NOMO-1 treated with dmso at 0.1 percent for 144 hours (cell line): ENCODE data around the gene HCFC1R1.

Experiments used
- DNase-seq: peaks from one replicate; lab custom pipeline; 2025; ENCODE audit not compliant: unreplicated experiment; lab: John Stamatoyannopoulos, UW

HCFC1R1 gene

DNA sequence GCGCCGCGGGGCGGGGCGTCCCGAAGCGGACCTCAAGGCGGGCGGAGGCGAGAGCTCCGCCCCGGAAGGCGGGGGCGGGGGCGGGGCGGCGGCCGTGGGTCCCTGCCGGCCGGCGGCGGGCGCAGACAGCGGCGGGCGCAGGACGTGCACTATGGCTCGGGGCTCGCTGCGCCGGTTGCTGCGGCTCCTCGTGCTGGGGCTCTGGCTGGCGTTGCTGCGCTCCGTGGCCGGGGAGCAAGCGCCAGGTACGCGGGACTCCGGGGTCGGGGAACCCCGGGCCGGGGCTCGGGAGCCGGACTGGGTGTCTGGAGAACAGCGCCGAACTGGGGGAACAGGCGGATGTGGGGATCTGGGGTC is 3.5 kb downstream of the HCFC1R1 start, which contains the start of gene TNFRSF12A:
Gene TNFRSF12A, plus strand, starts transcription at position 122 of the 357 bp plus-strand sequence. Its CDS starts 30 bp downstream, at position 152.
- DNase-seq = peak; percentile 57

DNA sequence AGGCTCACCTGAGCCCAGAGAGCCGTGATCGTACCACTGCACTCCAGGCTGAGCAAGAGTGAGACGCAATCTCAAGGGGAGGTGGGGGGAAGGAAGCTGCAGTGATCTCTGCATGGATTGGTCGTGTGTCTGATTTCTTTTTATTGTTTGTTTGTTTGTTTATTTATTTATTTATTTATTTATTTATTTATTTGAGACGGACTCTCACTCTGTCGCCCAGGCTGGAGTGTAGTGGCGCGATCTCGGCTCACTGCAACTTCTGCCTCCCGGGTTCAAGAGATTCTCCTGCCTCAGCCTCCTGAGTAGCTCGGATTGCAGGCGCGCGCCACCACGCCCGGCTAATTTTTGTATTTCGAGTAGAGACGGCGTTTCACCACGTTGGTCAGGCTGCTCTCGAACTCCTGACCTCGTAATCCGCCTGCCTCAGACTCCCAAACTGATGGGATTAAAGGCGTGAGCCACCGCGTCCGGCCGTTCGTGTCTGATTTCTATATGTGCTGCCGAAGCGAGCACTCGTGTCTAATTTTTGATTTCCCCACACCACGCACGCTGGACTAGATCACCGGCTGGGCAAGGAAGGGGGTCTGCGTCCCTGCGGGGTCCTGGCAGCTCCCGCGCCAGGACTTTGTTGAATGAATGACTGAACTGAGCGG is 4.0 kb downstream of the HCFC1R1 start:
- DNase-seq = no peak

DNA sequence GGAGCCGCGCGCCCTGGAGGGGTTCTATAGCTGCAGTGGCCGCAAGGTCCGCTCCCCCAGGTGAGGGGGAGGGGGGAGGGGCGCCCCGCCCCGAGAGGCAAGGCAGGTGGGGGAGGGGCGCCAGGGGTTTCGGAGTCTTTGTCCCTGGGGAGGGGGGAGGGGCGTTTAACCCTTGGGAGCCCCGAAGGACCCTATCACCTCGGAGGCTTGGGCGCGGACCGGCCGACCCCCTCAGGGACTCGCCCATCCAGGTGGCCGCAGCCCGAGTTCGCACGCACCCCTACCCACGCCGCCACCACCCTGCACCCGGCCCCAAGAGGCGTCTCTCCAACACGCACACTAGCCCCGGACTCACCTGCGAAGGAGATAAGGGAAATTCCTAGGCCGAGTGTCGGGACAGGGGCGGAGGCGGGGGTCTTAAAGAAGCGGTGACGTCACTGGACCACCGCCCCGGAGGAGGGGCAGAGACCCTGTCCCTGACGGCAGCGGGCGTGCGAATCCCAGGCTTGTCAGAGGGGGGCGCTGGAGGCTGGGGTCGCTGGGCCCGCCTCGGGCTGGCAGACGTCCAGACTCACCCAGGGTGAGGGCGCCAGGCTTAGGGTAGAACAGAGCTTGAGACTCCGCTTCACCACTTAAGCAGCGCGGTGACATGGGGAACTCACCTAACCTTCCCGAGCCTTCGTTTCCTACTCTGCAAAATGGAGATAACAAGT is 5.8 kb downstream of the HCFC1R1 start, which contains the start of gene CLDN6:
Gene CLDN6, minus strand, starts transcription at position 390 of the 713 bp plus-strand sequence. CDS start 2,162 bp downstream, outside the sequence.
- no peak for DNase-seq

DNA sequence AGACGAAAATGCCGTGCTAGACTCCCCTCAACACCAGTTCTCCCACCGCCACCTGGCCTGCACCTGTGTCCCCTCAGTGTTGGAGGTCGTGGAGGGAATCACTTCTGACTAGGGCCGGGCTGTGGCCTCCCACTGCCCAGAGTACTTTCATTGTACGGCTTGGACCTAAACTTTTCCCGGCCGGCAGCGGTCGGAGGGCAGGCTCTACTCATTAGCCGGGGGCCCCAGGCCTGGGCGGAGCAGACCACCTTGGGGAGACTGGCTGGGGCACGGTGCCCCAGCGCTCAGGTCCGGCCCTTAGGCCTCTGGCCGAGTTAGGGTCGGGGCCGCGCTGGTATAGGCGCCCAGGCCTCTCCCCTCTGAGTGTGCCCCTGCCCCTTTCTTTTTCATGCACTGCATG is 6.4 kb downstream of the HCFC1R1 start:
- DNase-seq = no peak

DNA sequence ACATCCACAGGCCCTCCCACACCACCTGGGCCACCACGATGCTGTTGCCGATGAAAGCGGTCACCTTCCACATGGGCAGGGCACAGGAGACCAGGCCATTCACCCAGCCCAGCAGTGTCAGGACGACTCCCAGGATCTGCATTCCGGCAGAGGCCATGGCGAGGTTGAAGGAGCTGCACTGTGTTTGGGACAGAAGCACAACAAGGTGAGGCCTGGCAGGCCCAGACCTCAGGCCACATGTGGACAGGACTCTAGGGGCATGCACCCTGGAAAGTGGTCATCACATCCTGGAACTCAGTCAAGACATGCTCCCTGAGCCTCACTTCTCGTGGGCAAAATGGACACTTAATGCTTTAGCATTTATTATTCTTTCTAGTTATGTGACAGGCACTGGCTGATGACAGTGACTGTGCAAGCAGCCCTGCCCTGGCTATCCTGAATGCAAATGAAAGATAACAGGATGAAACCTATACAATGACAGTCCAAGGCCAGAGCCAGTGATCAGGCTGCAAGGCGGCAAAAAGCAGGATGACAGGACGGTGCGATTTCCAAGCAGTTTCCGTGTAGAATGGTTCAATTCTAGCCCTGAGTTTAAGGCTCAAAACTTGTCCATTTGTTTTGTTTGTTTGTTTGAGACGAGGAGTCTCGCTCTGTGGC is 7.7 kb downstream of the HCFC1R1 start:
- no peak for DNase-seq

DNA sequence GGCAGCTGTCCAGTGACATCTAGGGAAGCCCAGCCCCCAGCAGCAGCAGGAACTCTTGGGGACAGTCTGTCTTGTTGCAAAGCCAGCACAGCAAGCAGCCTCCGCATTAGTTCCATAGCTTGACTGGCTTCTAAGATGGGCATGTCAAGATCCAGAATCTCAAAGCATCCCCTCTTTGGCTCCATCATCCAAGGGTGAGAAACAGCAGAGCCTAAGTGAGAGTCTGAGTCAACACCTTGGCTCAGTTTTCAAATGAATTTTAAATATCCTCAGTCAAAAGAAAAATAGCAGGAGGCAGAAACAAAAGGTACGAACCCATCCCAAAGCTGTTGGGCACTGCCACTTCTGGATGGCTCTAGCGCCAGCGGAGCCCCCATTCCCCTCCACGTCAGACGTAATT is 8.8 kb downstream of the HCFC1R1 start:
- no peak for DNase-seq

DNA sequence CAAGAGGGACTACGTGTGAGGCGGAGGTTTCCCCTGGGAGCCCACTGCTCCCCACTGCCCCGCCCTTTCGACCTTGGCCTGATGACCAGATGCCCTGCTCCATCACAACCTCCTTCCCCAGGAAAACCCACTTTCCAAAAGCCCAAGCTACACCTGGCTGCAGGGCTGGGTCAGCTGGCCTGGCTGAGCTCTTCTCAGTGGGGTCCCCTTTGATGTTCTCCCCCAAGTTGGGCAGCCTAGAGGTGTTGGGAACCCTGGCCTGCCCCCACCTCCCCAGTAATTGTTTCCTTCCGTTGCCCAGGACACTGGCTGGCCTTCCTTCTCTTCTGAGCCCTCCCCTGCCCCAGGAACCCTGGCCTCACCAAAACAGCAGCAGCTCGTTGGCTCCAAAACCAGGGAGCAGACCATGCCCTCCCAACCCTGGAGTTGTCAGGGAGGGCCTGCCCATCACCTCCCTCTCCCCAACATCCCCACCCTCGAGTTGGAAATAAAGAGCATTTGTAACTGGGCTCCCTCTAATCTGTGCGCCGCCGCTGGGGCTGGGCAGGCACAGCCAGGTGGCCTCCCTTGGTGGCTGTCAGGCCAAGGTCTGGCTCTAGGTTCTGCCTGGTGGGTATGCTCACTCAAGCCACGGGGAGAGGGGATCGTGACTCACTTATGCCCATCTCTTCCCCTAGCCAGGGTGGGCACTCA is 9.6 kb downstream of the HCFC1R1 start:
- no peak for DNase-seq

DNA sequence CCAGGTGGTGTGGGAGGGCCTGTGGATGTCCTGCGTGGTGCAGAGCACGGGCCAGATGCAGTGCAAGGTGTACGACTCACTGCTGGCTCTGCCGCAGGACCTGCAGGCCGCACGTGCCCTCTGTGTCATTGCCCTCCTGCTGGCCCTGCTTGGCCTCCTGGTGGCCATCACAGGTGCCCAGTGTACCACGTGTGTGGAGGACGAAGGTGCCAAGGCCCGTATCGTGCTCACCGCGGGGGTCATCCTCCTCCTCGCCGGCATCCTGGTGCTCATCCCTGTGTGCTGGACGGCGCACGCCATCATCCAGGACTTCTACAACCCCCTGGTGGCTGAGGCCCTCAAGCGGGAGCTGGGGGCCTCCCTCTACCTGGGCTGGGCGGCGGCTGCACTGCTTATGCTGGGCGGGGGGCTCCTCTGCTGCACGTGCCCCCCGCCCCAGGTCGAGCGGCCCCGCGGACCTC is 10.2 kb downstream of the HCFC1R1 start:
- no peak for DNase-seq

DNA sequence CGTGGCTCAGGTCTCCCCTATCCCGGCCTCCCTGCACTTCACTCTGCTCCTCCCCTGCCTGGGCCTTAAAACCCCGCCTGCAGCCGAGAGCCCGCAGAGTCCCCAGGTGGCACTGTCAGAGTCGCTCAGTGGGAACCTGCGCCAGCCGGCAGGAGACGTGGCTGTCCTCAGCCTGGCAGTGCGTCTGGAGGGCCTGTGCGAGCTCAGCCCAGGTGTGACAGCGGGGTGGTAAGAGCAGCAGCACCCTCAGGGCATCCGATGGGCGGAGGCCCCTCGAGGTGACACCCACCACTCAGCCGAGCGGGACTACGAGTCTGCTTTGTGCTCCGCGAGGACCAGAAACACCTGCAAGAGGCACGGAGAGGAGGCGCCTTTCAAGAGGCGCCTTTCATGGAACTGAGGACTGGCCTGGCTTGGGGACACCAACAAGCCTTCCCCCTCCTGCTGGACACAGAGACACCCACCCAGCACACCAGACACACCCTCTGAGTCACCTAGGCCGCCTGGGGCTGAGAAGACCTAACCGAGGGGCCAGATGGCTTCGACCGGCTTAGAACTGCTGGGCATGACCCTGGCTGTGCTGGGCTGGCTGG is 10.8 kb downstream of the HCFC1R1 start, which contains the start of gene CLDN9:
Gene CLDN9, plus strand, starts transcription at position 96 of the 593 bp plus-strand sequence. Its CDS starts 440 bp downstream, at position 536.
- DNase-seq = no peak

DNA sequence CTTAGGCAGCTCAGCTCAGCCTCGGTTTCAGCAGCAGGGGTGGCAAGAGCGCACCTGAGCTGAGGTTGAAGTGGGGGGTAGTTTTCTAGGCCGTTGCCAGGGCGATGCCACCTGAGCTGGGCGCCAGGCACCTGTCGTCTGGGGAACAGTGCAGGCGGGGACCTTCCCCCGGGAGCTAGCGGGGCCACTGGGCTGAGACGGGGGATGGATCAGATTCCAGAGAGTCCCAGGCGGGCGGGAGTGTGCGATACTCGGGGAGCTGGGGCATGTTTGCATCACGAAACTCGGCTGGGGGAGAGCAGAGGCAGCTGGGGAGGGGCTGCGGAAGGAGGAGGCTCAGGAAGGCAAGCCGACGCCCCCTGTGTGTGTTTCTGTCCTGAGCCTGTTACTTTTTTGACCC is 11.5 kb downstream of the HCFC1R1 start:
- DNase-seq = no peak

DNA sequence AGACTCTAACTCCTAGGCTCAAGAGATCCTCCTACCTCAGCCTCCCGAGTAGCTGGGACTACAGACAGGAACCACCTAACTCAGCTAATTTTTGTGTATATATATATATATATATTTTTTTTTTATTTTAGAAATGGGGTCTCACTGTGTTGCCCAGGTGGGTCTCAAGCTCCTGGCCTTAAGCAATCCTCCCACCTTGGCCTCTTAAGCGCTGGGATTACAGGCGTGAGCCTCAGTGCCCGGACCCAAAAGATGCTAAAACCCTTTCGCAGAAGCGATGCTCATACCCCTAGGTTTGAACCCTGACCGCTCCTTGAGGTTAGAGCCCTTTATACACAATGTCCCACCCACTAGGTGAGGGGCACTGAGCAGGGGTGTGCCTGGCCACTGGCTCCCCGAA is 13.2 kb downstream of the HCFC1R1 start:
- no peak for DNase-seq

DNA sequence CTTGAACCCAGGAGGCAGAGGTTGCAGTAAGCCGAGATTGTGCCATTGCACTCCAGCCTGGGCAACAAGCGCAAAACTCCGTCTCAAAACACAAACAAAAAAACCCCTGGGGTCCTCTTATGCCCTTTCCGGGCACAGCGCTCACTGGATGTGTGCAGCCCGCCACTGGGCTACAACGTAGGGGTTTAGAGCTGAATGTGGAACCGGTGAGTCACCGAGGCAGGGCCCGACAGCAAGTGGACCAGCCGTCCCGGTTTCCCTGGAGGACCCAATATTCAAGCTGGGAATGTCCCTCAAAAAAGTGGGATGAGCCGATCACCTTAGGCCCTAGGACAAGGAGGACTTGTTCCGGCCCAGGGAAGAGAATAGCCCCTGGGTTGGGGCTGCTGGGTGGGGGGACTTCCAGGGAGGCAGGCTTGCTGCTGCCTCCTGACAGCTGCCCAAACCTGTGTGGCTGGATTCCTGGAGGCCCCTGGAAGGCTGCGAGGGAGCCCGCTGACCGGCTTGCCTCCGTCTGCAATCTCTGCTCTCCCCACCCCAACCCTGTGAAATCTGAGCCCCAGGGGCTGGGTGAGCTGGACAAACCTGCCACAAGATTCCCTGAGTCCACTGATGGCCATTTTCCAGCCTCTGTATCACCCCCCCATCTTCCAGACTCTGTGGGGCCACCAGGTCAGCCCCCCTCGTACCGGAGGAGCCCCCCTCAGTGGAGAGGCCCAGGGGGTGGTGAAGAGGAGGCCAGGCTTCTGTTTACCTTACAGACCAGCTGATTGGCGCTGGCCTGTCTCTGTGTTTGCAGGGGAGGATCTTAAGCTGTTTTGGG is 14.0 kb downstream of the HCFC1R1 start:
- DNase-seq = no peak

DNA sequence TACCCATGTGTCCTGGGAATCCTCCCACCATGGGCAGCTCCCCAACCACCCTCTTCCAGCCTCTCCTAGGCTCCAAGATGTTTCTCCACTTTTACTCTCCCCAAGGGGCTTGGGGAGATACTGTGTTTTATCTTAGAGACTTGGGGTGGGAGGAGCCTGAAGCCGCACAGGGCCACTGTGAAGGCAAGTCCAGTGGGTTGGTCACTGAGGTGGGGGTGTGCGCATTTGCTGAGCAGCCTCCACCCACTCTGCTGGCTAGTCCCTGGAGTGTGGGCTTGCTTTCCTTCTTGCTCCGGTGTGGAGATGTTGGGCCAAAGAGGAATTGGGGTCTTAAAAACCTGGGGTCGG is 15.1 kb downstream of the HCFC1R1 start:
- DNase-seq = no peak

DNA sequence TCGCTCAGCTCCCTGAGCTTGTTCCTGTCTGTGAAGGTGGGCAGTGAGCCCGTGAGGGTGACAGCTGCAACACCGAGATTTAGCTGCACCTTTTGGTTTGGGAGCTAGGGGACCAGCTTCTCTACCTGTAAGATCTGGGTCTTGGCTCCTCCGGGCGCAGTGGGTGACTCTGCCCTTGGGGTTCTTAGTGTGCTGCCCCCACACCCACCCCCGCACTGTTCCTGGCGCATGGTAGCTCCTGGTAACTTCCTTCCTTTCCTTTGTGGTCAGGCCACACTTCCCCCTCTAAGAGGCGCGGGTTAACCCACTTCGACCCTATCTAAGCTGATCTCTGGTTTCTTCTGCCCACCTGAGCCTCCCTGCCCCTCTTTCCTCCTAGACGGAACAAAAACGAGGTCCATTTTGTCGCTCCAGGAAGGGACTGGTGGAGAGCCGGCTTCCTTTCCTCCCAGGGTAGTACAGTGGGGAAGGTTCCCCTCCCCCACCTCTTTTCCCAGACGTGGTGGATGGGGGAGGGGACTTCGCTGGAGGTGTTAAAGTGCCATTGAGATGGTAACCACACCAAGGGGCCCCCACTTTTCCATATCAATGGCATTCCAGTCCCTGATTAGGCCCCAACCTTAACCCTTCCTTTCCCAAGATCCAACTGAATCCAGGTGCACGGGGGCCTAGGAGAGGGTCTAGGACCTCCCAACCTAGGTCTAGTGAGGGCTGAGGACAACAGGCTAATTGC is 15.6 kb downstream of the HCFC1R1 start:
- peak; percentile 46 for DNase-seq

DNA sequence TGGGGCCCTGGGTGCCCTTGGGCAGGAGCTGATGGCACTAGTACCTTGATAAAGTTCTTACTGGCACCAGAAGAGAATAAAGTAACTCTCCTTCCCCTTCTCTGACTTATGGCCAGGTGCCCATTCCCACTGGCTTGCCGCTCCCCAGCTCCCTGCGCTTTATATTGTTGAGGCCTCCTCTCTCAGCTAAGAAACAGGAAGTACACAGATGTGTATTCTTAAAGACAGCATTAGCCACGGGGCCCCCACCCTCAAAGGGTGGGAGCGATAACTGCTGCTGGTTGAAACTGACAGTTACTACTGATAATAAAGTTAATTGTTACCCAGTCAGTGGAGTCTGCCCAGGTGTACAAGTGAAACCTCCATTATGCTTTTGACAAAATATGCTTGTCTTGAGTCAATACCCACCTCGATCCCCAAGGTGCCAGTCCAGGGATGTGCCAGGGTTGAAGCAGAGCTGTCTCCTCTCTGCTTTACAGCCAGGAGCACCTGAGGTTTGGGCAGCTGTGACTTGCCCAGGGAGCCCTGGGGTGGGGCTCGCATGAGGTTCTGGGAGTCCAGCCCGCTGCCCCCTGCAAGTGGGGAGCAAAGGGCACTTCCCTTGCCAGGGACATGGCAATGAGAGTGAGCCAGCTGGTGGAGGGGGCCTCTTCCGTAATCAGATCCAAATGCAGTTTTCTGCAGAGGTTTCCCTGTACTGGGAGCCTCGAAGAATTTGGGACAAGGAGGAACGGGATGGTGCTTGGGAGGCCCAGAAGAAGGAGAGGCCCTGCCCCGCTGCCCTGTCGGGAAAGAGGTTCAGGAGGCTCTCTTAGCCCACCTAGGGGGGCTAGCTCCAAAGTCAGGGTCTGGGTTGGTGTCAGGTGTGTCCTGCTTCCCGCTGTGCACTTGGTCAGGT is 16.4 kb downstream of the HCFC1R1 start:
- peak; percentile 46 for DNase-seq

DNA sequence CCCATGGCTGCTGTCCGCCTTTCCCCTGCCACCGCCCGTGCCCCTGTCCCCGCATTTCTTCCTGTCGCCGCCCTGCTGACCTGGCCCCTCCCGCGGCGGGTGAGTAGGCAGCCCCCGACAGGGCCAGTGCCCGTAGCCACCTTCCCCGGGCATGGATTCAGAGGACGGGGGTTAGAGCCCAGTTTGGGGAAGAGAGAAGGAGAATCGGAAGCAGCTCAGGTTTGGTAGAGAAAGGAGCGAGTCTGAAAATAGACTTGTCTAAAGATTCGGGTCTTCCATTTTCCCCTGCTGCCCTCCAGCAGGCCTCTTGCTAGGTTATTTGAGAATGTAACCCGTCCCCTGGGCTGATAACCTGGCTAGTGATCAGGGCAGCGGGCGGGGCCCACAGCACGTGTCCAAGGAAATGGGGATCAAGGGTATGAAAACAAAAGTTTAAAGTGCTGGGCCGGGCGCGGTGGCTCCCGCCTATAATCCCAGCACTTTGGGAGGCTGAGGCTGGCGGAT is 18.9 kb downstream of the HCFC1R1 start:
- no peak for DNase-seq

DNA sequence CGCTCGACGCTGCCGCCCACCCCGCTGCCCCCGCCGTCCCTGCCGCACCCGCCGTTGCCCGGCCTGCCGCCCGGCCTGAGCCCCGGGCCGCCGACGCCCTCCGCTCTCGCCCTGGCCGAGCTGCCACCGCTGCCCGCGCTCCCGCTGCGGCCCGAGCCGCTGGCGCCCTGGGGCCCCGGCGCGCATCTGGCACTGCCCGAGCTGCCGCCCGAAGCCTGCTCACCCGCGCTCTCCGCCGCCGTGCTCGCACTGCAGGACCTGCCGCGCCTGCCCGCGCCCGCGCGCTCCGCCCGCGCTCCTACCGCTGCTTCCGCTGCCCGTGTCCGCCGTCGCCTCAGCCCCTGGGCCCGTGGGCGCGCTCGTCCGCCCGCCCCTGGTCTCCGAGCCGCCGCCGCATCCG is 19.4 kb downstream of the HCFC1R1 start:
- no peak for DNase-seq

DNA sequence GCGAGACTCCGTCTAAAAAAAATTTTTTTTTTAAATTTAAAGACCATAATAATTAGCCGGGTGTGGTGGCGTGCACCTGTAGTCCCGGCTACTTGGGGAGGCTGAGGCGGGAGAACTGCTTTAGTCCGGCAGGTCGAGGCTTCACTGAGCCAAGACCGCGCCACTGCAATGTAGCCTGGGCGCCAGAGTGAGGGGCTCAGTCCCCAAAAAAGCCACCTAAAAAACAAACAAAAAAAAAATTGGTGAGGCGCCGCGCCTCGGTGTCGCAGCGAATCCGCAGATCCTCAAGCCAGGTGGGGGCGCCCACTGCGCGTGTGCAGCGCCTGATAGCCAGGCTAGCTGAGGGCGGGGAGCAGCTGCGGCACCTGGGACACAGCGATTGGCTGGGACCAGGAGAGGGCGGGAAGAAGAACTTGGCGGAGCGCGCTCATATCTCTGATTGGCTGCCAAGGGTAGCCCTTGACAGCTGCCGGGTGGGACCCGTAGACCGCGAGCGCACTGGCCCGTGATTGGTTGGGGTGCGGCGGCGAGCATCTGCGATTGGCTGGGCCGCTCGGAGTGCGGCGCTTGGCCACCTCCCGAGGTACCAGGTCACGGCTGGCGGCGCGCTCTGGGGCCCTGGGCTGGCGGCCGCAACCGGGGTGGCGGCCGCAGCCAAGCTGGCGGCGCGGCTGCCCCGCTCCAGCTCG is 20.0 kb downstream of the HCFC1R1 start:
- DNase-seq = peak; percentile 99
